GM21360 (cell line): ENCODE measurements around the gene RNF7.
"Not testable (repeated sequence)": the region's sequence is repeated elsewhere in the genome, so short reads cannot be mapped to it uniquely, and the experiment has no call there.

Experiments used
- ATAC-seq: cut with Tn5 transposase; IDR thresholded peaks from one replicate; pipeline ENCODE4 v1.9.1; 2021; ENCODE audit warnings: mild to moderate bottlenecking, moderate library complexity; ENCODE audit not compliant: unreplicated experiment

The RNF7 gene

GRCh38 chr3:141735176-141735575 is 2.9 kb upstream of the RNF7 start:
- ATAC-seq: no peak

GRCh38 chr3:141735770-141736465 is 2.2 kb upstream of the RNF7 start:
- no peak for ATAC-seq

DNA sequence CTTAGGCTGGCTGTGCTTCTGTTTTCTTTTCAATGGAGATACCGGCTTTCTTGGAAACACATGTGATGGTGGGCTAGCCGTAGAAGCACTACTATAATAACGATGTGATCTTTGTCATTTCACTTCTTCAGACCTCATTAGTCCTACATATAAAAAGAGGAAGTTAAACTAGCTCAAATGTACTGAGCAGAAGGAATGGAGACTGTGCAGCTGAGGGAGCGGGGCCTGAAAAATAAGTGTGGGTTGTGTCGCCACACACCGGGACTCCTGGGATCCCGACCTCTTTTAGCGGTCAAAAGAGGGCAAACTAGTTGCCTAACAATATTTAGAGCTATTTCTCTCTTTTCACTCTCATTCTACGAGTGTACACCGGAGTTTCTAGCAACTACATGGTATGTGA is 1.0 kb upstream of the RNF7 start:
- ATAC-seq: no peak

DNA sequence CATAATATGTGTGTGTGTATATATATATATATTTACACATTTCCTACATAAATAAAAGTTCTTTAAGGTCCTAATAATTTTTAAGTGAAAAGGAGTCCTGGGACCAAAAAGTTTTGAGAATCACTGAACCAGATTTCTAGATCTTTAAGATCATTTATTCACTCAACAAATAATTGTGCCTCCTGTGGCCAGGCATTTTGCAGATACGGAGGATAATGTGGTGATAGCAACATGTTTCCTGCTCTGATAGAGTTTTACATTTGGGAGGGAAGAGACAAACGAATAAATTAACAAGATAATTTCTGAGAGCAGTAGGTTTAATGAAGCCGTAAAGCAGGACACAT is 448 bp upstream of the RNF7 start:
- no peak for ATAC-seq

DNA sequence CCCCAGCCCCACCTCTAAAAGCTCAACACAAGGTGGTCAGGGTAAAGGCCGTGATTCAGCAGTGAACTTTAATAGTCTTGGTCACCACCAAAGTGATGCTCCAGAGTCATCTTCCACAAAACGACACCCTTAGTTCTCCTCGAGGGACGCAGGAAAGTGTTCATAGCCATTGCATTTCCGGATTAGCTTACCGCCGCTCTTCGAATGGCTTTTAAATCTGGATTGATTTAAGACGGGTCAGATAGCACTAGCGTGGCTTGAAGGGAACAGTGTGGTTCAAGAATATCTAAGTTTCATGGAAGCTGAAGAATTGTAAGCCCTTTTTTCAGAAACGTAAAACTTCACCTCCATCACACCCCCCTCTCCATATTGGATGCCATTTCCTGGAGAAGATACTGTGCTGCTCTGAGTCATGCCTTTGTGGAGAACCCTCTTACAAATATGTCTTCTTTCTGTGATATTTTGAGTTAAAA is 829 bp downstream of the RNF7 start:
- ATAC-seq: no peak

- no peak for ATAC-seq
Observed at GRCh38 chr3:141739731-141740130, 1.6 kb downstream of the RNF7 start.

DNA sequence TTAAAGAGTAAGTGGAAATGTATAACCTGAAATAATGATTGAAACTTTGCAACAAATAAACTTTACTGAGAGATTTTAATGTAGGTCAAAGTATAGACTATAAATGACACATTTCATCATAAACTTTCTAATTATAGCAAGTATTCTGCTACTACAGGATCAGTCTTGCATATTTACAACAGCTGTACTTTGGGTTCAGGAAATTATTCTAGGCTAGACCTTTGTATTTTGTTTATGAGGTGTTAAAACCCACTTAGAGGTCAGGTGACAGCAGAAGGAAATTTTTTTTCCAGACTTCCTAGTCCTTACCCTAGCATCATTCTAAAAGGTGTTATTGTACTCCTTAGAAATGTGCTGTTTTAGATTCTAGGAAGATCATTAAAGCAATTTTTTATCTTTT is 2.3 kb downstream of the RNF7 start:
- no peak for ATAC-seq

DNA sequence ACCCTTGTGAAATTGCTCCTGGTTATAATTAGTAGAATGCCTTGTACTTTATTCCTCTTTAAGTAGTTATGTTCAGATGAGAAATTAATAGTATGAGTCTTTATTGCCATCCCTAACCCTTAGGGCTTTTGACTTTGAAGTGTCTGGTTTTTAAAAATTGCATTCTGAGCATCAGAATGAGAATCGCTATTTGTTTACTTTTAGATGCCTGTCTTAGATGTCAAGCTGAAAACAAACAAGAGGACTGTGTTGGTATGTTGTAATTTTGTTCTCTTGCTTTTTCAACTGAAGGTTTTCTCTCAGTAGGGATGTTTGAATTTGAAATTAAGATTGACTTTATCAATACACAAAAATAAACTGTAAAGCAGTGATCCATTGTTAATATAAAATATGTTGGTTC is 5.2 kb downstream of the RNF7 start:
- no peak for ATAC-seq

GRCh38 chr3:141746962-141747361 is 8.9 kb downstream of the RNF7 start:
- ATAC-seq: no peak

- no peak for ATAC-seq
Observed at GRCh38 chr3:141753399-141753798, 15.3 kb downstream of the RNF7 start.

GRCh38 chr3:141754032-141754431 is 15.9 kb downstream of the RNF7 start:
- no peak for ATAC-seq

GRCh38 chr3:141762552-141762951 is 24.5 kb downstream of the RNF7 start:
- ATAC-seq: not testable (repeated sequence)

- ATAC-seq: no peak
Observed at GRCh38 chr3:141763088-141763750, 25.1 kb downstream of the RNF7 start, which contains the start of gene GRK7. TSS of gene GRK7 (plus strand) at chr3:141763408. CDS start at chr3:141778285, 14,877 bp downstream.

GRCh38 chr3:141764045-141764444 is 25.9 kb downstream of the RNF7 start:
- ATAC-seq: no peak

- ATAC-seq: no peak
Observed at GRCh38 chr3:141764465-141764864, 26.4 kb downstream of the RNF7 start.

DNA sequence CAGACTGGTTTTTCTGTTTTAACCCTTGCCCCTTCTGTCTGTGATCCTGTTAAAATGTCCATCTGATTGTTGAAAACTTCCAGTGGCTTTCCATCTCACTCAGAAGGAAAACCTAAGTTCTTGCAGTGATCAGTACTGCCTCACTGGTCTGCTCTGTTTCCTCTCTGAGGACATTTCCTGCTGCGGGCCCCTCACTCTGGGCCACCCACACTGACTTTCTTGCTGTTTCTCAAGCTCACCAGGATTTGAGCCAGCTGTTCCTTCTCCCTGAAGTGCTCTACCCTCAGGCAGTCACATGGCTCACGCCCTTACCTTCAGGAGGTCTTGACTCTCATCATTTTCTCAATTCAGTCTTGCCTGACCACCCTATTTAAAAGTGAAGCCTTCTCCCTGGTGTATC is 26.9 kb downstream of the RNF7 start:
- ATAC-seq: no peak

DNA sequence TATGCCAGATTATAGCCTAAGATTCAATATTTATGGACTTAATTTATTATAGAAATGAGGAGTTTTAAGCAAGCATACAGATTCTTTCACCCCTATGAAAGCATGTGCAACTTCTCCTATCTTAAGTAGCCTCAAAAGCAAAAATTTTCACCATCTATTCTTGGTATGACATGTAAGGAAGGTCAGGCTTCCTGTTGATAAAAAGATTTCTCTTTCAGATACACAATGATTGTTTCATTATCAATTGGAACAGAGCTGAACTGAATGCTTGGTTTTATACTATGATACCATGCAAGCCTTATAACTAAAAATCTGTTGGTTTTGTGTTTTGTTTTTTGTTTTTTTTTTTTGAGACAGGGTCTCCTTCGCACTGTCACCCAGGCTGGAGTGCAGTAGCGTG is 29.0 kb downstream of the RNF7 start:
- no peak for ATAC-seq

DNA sequence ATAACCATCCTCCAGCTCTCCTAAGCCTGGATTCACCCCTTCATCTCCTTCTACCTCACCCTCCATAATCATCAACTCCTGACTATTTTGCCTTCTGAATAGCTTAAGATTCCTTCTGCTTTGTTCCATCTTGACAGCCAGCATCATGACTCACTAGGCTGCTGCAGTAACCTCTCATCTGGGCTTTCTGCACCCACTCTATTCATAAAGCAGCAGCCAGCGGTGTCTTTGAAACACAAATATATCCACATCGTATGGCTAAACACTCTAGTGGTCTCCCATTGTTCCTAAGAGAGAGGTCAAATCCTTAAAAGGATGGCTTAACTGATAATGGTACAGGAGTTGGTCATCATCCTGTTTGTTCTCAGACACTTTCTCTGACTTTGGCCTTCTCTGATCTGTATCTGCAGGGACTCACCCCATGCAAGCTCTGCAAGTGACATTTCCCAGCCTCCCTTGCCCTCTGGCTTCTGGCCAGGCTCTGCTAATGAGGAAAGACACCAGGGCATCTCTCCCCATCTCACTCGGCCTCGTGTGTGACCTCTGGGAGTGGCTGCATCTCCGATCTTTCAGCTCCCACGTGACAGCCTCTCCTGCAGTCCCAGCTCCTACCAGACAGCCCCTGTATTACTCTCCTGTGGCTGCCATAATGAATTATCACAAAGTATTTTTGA is 31.3 kb downstream of the RNF7 start:
- no peak for ATAC-seq

GRCh38 chr3:141773676-141774075 is 35.6 kb downstream of the RNF7 start:
- ATAC-seq: no peak

DNA sequence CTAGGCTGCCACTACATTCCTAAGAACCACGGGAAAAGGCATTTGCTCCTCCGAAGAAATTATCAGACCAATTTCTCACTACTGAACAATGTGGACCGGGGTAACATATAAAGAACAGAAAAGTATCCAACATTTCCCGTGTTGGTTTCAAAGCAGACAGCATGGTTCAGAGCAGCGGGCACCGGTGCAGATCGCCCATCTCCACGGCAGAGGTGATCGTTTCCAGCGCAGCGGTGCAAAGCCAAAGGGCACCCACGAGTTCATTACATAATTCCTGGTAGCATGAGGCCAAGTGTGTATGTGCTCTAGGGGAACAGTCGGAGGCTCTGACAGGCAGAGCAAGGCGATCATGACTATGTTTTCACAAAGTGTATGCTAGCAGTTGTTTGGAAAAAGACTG is 38.3 kb downstream of the RNF7 start:
- no peak for ATAC-seq

DNA sequence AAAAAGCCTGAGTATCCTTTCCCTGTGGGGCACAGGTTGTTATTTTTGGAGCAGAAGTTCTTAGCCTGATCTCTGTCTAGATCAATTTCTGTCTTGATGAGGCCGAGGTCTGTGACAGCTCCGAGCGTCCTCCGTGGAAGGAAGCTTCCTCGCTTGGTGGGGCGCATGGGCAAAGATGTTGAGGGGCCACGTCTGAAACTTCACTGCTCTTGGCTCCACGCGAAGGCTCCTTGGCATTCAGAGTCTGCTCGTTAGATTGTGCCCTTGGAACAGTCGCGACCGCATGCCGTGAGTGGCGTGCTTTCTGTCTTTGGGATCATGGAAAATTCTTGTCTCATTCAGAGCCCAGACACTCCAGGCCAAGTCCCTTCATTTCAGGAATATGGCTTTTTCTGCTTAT is 38.8 kb downstream of the RNF7 start:
- ATAC-seq: no peak
